ENCODE measurements around the gene CTCF.

The CTCF gene

GRCh38 chr16:67654403-67654911 lies 92.1 kb downstream of the CTCF start:
- DNase-seq, result no peak

GRCh38 chr16:67655363-67655762 lies 93.0 kb downstream of the CTCF start:
- no peak for DNase-seq

DNA sequence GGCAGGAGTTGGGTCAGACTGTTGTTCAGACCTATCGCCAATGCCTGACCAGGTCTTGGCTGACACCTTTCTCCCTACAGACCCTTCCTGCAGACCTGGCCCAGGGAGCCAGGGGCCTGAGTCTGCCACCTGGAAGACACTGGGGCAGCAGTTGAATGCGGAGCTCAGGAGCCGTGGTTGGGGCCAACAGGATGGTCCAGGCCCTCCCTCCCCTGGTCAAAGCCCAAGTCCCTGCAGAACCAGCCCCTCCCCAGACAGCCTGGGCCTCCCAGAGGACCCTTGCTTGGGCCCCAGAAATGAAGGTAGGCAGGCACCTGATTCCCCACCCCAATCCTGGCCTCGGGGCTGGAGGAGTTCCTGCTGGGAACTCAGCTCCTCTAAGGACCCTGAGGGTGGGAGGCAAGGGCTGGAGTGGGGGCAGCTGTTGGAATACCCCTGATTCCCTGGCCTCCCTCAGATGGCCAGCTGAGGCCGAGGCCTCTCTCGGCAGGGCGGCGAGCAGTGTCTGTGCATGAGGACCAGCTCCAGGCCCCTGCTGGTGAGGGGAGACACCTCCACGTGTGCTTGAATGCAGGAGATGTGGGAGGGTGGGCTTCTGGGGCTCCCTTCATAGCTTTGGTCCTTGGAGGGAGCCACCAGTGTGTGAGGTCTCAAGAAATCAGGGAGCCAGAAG lies 94.2 kb downstream of the CTCF start:
- no peak for DNase-seq

- DNase-seq, result no peak
Measured at GRCh38 chr16:67657017-67657608, 94.8 kb downstream of the CTCF start.

DNA sequence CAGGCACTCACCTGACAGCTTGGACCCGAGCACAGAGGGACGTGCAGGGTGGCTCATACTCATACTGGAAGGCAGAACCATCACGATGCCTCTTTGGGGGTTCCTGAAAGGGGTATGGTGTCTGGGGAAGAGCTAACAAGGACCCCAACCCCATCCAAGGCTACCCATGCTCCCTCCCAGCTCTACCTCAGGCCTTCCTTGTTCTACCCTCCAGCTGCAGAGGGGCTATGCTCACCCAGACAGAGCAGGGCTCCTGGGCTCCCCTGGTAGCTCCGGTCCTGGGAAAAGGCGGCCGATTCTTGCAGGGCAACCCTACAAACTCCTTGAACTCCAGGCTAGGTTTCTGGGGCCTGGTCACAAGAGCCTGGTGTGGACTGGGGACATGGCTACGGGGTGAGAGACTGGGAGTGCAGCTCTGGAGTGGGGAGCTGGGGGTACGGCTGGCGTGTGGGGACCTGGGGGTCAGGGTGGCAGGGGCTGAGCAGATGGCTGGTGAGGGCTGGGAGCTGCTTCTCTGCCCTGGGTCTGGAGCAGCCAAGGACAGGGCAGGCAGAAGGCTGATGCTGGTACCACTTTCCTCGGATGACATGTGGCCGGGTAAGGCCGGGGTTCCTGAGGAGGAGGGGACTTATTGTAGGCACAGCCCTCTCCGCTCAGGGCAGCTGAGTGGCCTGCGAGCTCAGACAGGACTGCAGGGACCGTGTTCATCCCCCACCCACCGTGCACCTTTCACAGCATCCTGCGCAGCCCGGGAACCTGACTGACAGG lies 95.6 kb downstream of the CTCF start:
- no peak for DNase-seq

DNA sequence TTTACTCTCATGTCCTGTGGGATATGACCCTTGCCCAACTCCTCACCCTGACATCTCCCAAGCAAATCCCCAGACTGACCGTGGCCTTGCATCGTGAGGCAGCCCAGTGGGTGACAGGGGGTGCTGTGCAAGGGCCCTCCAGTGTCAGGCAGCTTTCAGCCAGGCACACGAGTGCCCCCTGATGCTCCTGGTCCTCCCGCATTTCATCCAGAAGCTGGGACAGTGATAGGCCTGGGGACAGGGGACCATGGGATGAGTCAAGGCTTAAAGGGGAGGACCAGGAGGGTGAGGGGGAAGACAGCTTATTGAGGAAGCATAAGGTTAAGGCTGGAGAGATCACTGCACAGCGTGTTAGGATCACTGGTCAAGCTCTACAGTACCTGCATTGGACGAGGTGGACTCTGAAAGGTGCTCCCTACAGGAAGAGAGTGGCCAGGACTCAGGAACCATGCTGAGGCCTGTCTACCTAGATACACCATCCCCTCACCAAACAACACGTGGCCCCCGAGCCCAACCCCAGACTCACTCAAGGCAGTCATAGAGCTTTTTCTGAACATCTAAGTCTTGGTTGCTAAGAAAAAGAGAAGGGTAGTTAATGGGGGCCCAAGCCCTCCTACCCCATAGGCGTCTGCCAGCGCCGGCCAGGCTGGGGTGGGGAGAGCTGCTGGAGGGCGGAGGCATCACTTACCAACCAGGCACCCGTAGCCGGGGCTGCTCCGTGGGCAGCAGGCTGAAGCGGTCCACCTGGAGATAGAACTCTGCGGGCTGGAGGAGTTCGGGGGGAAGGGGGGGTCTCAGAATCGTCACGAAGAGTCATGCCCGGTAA lies 96.7 kb downstream of the CTCF start:
- no peak for DNase-seq

DNA sequence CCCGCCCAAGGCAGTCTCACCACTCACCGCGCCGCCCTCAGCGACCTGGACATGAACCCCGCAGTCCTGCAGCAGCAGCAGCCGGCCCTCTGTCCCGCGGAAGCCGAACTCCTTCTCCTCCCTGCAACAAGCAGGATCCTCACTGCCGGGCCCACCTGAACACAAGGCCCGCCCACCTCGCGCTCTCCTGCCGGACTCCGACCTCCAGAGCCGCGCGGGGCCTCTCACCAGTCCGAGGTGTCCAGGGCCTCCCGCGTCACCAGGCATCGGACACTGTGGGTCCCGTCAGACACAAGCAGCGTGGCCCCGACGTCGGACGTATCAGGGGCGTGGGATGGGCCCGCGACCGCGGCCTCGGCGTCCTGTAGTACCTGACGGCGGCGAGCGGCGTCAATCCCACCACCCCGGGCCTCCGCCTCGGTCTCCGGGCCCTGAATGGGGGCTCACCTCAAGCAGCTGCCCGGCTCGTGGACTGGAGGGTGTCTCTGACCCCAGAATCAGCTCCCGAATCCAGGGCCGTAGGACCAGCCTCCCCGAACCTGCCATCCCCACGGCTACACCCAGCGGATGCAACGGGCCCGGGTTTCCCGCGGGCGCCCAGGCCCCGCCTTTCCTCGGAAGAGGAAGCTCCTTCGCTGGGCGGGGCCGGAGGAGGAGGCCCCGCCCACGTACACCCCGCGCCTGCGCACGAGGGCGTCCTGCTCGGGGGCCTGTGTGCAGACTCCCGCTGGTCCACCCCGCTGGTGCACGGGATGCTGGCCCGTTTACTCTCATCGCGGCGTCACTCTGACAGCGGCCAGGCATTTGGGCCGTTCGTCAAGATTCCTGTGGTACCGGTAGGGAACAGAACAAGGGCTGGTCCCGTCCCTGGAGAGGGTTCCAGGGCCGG lies 97.6 kb downstream of the CTCF start, which contains the start of gene ACD:
Gene ACD (minus strand): TSS at position 586 of the 889 bp plus-strand sequence. CDS start 40 bp downstream, at position 546.
- DNase-seq, result peak; percentile 61

DNA sequence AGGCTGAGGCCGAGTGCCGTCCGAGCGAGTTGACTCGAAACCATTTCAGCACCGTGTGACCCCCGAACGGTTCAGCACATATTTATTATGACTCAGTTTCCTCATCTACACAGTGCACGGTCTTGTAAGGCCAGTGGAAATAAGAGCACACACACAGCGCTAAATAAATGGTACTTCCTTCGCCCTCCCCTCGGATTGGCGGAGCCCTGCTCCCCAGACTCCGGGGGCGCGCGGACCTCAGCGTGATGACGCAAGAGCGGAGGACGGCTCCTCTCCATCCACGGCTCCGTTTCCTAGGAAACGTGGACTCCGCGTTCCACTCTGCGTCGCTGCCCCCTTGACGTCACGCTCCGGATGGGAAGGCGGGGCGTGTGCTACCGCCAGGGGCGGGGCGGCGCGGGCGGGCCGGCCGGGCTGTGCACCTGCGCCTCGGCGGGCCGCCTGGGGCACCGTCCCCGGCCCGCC lies 98.3 kb downstream of the CTCF start, which contains the start of gene PARD6A:
Gene PARD6A (plus strand): TSS at position 397 of the 465 bp plus-strand sequence. CDS start 79 bp downstream, outside the sequence.
- peak; percentile 81 for DNase-seq

GRCh38 chr16:67661101-67661761 lies 98.9 kb downstream of the CTCF start:
- peak; percentile 52 for DNase-seq

DNA sequence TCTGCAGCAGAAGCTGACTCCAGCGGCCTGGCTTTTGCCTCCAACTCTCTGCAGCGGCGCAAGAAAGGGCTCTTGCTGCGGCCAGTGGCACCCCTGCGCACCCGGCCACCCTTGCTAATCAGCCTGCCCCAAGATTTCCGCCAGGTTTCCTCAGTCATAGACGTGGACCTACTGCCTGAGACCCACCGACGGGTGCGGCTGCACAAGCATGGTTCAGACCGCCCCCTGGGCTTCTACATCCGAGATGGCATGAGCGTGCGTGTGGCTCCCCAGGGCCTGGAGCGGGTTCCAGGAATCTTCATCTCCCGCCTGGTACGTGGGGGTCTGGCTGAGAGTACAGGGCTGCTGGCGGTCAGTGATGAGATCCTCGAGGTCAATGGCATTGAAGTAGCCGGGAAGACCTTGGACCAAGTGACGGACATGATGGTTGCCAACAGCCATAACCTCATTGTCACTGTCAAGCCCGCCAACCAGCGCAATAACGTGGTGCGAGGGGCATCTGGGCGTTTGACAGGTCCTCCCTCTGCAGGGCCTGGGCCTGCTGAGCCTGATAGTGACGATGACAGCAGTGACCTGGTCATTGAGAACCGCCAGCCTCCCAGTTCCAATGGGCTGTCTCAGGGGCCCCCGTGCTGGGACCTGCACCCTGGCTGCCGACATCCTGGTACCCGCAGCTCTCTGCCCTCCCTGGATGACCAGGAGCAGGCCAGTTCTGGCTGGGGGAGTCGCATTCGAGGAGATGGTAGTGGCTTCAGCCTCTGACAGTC lies 99.7 kb downstream of the CTCF start:
- DNase-seq, result no peak

DNA sequence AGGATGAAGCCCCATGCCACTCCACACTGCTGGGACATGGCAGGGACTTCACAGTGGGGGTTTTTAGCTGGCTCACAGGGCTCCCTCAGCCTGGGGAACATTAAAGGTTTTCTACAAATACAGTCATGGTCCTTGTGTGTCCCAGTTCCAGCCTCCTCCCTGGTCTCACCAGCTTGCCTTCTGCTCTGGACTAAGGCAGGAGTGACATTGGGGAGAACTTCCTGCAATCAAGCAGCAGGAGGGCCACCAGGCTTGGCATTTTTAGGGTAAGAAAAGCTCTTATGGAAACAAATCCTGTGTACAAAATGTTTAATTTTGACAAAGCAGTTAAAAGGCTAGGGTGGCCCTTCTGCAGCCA lies 100.3 kb downstream of the CTCF start:
- DNase-seq, result no peak

GRCh38 chr16:67663151-67663876 lies 101.0 kb downstream of the CTCF start:
- no peak for DNase-seq

GRCh38 chr16:67663877-67664222 lies 101.5 kb downstream of the CTCF start:
- no peak for DNase-seq

GRCh38 chr16:67664258-67664657 lies 101.9 kb downstream of the CTCF start:
- no peak for DNase-seq

- no peak for DNase-seq
Measured at GRCh38 chr16:67664871-67665270, 102.5 kb downstream of the CTCF start.

DNA sequence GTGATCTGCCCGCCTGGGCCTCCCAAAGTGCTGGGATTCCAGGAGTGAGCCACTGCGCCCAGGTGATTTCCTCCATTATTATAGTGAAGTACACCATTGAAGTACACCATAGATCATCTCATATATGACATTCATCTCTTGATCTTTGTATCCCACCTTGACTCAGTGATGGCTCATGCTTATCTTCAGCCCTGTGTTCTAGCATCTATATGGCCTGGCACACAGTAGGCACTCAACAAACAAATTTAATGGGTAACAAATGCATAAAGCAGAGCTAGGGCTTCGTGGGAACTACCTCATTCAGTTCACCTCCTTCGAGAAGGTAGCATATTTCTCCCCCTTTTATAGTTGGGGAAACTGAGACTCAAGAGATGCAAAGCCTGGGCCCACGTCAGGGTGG lies 103.3 kb downstream of the CTCF start:
- DNase-seq, result no peak

DNA sequence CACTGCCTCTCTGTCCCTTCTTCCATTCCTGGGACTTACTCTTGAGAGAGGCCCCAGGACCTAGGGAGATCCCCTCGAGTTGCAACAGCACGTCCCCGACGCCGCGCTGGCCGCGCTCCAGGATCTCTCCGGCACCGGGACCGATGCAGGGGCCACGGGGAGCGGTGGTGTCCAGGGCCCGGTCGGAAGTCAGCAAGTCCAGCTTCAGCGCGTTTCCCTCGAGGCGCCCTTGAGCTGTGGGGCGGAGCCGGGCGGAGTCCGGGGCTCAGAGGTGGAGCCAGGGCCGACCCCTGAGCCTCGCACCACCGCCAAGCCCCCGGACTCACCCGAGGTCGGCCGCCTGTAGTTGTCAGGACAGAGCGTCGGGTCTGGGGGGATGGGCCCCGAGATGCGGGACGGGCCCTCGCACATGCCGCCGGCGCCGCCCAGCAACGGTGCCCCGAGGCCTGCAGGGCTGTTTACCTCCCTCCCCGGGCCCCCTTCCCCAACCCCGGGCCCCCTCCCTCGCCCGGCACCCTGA lies 103.8 kb downstream of the CTCF start:
- peak; percentile 27 for DNase-seq

GRCh38 chr16:67666559-67667452 lies 104.5 kb downstream of the CTCF start, which contains the start of the genes C16orf86 and ENKD1:
Gene C16orf86 (plus strand): TSS chr16:67666814. CDS start chr16:67666971, 157 bp downstream.
Gene ENKD1 (minus strand): TSS chr16:67666750. CDS start chr16:67666442, 308 bp downstream.
- peak; percentile 27 for DNase-seq
